GM21786 (cell line): ENCODE measurements around the gene ID4.
A peak's percentile ranks its signal among the peaks of the same experiment; 100 is the strongest.
"Not testable (repeated sequence)": the region's sequence is repeated elsewhere in the genome, so short reads cannot be mapped to it uniquely, and the experiment has no call there.

Source experiments
- ATAC-seq: cut with Tn5 transposase; IDR thresholded peaks from one replicate; pipeline ENCODE4 v1.9.1; 2021; ENCODE audit not compliant: unreplicated experiment

ID4 gene

GRCh38 chr6:19831358-19831757, 5.8 kb upstream of the ID4 start:
- no peak for ATAC-seq

- no peak for ATAC-seq
These were observed 3.2 kb upstream of the ID4 start for GRCh38 chr6:19833947-19834346.

- no peak for ATAC-seq
These were observed 2.3 kb upstream of the ID4 start for GRCh38 chr6:19834858-19835257.

- no peak for ATAC-seq
These were observed 1.6 kb upstream of the ID4 start for GRCh38 chr6:19835605-19836004.

GRCh38 chr6:19837511-19838441, 606 bp downstream of the ID4 start:
- no peak for ATAC-seq

- ATAC-seq = no peak
These were observed 1.5 kb downstream of the ID4 start for GRCh38 chr6:19838442-19839236.

GRCh38 chr6:19839237-19839546, 2.0 kb downstream of the ID4 start:
- no peak for ATAC-seq

- ATAC-seq = no peak
These were observed 2.6 kb downstream of the ID4 start for GRCh38 chr6:19839788-19840187.

GRCh38 chr6:19841181-19841580, 4.0 kb downstream of the ID4 start:
- ATAC-seq = no peak

GRCh38 chr6:19842030-19842615, 5.0 kb downstream of the ID4 start:
- no peak for ATAC-seq

- no peak for ATAC-seq
These were observed 7.5 kb downstream of the ID4 start for GRCh38 chr6:19844689-19845088.

GRCh38 chr6:19845266-19846041, 8.3 kb downstream of the ID4 start:
- no peak for ATAC-seq

- no peak for ATAC-seq
These were observed 11.4 kb downstream of the ID4 start for GRCh38 chr6:19848465-19849029.

- no peak for ATAC-seq
These were observed 12.0 kb downstream of the ID4 start for GRCh38 chr6:19849196-19849595.

GRCh38 chr6:19849755-19850154, 12.6 kb downstream of the ID4 start:
- ATAC-seq = no peak

GRCh38 chr6:19851241-19852089, 14.3 kb downstream of the ID4 start:
- ATAC-seq = peak; percentile 61

- no peak for ATAC-seq
These were observed 14.9 kb downstream of the ID4 start for GRCh38 chr6:19852090-19852457.

- ATAC-seq = no peak
These were observed 15.8 kb downstream of the ID4 start for GRCh38 chr6:19852927-19853326.

- ATAC-seq = not testable (repeated sequence)
These were observed 17.3 kb downstream of the ID4 start for GRCh38 chr6:19854421-19855015.
